NCI-H524 (cell line): ENCODE results near the gene LRRC25.
"Not testable (repeated sequence)": the region's sequence is repeated elsewhere in the genome, so short reads cannot be mapped to it uniquely, and the experiment has no call there.

Source experiments
- DNase-seq, 2 experiments: peaks; one replicate each; lab custom pipeline; 2025; lab: John Stamatoyannopoulos, UW

The LRRC25 gene

DNA sequence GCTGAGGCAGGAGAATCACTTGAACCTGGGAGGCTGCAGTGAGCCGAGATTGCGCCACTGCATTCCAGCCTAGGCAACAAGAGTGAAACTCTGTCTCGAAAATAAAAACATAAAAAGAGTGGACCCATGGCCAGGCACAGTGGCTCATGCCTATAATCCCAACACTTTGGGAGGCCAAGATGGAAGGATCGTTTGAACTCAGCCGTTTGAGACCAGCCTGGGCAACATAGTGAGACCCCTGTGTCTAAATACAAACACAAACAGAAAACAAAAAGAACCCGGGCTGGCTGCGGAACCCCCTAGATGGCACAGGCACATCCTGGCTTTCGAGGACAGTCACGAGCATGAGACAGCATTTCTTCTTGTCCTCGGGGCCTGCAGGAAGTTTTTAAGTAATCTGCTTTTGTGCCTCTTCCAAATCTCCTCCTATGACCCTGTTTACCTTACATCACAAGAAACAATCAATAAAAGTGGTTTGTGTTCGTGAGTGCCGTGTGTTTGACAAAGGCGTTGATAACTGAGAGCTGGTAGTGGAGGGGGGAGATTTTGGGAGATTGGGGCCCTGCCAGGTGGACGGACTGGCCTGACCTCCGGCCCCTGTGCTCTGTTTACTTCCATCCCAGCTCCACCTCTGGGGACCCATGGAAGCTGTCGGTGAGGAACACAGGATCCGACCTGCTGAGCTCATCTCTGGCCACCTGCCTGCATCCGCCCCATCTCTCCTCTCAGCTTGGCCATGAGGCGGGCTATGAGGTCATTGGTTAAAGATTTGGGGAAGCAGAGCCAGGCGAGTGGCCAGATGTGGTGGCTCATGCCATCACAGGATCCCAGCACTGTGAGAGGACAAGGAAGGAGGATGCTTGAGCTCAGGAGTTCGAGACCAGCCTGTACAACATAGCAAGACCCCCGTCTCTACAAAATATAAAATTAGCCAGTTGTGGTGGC is 17.3 kb downstream of the LRRC25 start:
- DNase-seq: no peak

DNA sequence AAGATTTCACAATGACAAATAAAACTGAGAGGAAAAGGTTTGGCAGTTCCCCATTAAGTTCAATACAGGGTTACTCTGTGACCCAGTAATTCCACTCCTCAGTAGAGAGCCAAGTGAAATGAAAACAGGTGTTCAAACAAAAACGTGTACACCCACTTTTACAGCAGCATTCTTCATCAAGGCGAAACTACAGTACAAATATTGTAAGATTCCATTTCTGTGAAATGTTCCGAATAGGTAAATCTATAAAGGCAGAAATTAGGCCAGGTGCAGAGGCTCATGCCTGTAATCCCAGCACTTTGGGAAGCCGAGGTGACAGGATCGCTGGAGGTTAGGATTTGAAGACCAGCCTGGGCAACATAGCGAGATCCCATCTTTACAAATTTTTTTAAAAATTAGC is 20.4 kb downstream of the LRRC25 start:
- no peak for DNase-seq

DNA sequence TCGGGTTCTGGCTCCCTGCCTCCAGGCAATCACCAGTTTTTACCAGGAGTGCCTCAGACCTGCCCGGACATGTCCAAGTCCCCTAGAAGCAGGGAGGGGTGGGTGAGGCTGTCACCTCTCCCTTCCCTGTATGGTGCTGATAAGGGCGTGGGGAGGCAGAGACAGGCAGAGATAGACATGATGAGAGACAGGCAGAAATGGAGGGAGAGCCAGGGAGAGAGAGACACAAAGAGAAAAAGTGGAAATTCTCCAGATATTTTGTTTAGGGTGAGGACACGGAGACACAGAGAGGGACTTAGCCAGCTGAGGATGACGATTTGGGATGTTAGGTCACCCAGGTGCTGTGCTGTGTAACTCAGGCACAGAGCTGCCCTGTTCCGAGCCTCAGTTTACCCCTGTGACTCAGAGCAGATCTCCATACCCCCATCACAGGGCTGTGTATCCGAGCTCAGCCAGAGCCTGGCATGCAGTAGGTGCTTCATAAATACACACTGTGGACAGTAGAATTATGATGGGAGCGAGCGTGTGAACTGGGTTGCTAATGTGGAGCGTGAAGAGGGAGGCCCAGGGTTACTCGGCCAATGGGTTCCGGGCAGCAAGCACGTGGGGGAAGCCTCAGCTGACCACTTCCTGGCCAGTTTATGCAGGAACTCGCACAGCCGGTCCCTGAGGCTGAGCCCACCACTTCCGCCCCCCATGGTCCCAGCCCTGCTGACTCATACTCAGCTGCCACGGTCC is 23.4 kb downstream of the LRRC25 start:
- peak in 1 of 2 experiments; percentile 25 for DNase-seq

DNA sequence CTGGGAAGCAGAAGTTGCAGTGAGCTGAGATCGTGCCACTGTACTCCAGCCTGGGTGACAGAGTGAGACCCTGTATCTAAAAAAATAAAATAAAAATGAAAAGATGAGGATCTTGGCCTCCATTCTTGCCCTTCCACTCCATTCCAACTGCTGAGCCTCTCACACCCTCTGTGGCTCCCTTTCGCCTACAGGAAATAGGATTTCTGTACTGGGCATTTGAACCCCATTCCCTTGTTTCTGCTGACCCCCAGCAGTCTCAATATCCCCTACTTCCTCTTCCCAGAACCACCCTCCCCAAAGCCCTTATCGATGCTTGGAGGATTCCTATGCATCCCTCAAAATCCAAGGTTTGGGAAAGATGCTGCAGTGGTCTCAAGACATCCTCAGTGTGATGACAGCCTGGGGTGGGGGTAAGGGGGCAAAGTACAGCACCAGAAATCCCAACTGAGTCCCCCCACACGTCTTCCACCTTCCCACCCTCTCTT is 24.0 kb downstream of the LRRC25 start:
- no peak for DNase-seq

DNA sequence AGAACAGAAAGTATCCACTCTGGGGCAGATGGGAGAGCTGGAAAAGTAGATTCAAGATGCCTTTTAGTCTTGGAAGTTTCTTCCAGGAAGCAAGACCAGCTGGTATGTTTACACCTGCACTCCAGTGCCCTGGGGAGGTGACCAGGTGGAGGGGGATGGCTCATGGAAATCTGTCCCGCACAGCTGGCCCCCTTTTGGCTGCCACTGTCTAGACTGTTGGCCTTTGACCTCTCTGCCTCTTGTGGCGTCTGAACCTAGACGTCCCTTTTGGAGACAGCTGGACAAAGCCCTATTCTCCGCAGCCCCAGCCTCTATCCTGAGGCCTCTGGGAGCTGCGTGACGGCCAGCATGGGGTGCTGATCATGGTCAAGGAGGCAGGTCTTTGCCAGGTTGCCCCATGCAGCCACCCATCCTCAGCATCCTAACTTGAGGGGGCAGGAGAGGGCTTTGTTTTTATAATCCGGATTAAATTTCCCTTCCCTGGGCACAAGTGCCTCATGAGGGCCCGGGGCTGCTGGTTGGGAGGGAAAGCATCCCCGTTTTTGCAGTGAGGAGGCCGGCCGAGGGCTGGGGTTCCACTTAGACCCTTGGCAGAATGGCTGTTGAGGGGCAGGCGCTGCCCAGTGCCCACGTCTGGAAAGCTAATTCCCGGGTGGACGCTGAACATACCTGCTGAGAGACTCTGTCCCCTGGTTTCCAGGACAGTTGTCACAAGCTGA is 28.8 kb downstream of the LRRC25 start:
- DNase-seq: peak; percentile 59 to 82

DNA sequence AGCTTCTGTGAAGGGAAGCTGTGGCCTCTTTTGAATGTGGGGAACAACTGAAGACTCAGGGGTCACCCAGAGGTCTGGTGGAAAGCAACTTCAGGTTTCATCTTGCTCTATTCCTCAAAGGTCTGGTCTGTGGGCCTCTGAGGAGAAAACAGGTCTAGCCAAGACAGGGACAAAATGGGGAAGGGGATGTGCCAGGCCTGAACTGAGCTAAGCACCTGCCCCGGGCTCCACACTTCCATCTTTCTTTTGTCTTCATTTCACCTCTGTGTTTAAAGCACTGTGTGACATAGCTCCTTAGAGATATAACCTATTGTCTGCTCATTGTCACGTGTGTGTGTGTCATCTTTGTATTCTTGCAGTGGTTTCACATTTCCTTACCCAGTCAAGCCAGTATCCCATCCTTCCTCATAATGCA is 31.4 kb downstream of the LRRC25 start:
- DNase-seq: no peak

DNA sequence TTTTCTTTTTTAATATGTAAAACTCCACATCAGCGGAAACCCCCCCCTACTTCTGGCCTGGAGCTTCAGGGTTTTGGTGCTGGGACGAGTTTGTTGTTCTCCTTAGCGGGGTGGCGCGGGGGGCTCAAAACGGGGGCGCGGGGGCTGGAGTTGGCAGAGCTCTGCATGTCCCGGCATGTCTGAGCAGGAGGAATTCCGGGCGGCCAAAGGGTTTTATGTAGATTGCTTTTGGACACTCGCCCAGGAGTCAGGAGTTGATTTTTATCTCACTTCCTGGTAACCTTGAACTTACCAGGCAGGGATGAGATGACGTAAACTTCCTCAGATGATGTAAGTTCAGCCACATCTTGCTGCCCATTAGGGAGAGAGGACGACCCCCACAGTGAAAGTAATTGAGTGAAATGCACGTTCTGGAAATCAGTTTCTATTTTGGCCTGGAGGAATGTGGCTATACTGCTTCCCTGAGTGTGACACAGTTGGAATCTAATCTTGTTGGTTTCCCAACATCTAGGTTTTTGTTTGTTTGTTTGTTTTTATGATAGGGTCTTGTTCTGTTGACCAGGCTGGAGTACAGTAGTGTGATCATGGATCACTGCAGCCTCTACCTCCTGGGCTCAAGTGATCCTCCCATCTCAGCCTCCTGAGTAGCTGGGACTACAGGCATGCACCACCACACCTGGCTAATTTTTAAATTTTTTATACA is 32.4 kb downstream of the LRRC25 start:
- DNase-seq: no peak

DNA sequence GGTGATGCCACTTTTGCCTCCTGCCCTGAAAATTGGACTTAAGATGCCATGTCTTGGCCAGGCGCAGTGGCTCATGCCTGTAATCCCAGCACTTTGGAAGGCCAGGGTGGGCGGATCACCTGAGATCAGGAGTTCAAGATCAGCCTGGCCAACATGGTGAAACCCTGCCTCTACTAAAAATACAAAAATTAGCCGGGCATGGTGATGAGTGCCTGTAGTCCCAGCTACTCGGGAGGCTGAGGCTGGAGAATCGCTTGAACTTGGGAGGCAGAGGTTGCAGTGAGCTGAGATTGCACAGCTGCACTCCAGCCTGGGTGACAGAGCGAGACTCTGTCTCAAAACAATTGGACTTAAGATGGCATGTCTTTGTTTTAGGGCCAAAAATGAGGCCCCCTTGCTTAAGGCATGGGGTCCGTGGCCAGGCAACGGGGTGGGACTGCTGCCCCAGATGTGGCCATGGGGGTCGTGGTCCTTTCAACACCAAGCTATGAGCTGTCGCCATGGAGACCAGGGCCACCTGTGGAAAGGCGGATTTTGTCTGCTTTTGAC is 33.1 kb downstream of the LRRC25 start:
- DNase-seq: not testable (repeated sequence)

DNA sequence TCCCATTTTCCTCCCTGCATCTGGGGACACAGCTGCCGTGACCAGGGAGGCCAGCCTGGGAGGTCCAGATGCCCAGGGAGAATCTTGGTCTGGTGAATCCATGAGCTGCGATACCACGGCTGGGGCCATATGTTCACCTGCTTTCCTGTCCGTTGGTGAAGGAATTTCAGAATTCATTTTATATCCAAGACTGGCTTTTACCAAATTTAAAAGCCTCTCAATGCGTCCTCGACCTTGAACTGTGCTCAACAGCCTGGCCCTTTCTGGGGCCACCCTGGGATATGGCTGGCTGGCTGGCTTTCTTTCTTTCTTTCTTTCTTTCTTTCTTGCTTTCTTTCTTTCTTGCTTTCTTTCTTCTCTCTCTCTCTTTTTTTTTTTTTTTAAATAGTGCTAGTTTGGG is 33.6 kb downstream of the LRRC25 start:
- DNase-seq: no peak

DNA sequence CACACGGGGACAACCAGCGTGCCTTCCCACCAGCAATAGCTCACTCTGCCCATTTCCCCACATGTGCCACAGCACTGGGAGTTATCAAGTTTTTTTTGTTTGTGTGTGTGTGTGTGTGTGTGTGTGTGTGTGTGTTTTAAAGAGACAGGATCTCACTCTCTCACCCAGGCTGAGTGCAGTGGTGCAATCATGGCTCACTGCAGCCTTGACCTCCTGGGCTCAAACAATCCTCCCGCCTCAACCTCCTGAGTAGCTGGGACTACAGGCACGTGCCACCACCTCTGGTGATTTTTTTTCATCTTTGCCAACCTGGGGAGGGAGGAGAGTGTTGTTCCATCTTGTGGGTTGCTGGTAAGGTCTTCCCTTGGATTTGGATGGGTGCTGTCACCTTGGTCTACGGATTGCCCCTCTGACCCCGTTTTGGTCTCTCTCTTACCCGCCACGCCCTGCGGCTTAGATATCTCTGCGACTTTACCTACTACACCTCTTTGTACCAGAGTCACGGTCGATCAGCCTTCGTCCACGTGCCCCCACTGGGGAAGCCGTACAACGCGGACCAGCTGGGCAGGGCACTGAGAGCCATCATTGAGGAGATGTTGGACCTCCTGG is 34.4 kb downstream of the LRRC25 start:
- DNase-seq: no peak

DNA sequence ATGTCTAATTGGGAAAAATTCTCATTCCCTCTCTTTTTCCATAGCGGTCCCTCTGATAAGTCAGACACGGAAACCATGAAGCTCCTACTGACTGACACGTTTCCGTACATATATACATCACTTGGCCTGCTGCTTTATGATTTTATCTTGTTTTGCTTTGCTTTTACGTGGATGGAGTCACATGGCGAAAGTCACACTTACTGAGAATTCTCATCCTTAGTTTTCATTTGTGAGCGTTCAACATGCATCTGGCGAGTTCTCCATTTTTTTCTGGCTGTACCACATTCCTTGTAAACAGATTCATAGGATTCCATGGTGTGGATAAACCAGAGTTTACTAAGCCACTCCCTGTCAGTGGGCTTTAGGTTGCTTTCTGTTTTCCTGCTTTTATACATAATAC is 35.8 kb downstream of the LRRC25 start:
- DNase-seq: no peak

DNA sequence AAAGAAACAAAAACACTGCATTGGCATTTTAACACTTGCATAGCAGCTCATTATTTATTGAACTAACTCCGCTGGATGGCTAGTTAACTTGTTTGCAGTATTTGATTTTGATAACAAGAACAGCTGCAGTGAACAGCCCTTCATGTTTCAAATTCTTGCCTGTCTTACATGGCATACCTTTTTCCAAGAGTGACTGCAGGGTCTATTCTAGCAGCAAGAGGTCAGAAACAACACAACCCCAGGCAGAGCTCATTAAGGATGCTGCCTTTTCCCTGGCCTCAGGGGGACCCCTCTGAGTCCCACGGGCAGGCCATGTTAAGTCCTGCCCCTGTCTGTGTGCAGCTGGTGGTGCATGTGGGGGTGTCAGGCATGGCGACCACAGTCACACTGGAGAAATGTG is 40.4 kb downstream of the LRRC25 start:
- DNase-seq: no peak

DNA sequence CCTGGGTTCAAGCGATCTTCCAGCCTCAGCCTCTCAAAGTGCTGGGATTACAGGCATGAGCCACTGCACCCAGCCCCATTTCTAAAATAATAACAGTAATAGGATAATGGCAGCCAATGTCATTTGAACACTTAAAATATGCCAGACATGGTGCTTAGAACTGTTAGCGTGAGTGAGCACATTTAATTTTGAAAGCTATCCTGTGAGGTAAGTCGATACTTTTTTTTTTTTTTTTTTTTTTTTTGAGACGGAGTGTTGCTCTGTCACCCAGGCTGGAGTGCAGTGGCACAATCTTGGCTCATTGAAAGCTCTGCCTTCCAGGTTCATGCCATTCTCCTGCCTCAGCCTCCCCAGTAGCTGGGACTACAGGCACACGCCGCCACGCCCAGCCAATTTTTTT is 42.7 kb downstream of the LRRC25 start:
- DNase-seq: not testable (repeated sequence)

DNA sequence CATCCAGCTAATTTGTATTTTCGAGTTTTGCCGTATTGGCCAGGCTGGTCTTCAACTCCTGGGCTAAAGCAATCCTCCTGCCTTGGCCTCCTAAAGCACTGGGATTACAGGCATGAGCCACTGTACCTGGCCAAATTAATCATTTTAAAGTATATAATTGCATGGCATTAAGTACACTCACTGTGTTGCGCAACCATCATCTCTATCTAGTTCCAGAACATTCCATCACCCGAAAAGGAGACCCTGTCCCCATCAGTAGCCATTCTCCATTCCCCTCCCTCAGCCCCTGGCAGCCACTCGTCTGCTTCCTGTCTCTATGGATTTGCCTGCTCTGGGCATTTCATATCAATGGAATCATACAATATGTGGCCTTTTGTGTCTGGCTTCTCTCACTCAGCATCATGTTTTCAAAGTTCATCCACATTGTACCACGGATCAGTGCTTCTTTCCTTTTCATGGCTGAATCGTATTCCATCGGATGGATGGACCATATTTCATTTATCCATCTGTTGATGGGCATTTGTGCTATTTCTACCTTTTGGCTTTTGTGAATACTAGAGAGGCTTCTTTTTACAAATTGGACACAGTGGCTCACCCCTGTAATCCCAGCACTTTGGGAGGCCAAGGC is 43.9 kb downstream of the LRRC25 start:
- no peak for DNase-seq

DNA sequence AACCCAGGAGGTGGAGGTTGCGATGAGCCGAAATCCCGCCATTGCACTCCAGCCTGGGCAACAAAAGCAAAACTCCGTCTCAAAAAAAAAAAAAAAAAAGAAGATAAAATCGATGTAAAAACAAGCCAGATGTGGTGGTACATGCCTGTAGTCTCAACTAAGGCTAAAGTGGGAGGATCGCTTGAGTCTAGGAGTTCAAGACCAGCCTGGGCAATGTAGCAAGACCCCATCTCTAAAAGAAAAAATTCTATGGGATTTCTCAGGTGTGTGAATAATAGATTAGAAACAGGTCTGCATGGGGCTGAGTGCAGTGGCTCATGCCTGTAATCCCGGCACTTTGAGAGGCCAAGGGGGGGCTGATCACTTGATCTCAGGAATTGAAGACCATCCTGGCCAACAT is 45.9 kb downstream of the LRRC25 start:
- no peak for DNase-seq

DNA sequence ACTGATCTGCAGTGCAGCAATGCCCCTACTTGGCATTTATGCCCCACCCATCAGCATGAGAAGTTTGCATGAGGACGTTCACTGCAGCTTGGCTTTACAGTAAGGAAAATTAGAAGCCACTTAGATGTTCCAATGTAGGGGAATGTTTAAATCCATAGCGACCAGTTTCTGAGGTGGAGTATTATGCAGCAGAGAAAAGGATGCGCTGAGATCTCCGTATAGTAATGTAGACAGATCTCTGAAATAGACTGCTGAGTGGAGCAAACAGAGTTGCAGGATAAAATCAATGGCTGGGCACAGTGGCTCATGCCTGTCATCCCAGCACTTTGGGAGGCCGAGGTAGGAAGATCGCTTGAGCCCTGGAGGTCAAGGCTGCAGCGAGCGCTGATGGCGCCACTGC is 46.9 kb downstream of the LRRC25 start:
- no peak for DNase-seq

DNA sequence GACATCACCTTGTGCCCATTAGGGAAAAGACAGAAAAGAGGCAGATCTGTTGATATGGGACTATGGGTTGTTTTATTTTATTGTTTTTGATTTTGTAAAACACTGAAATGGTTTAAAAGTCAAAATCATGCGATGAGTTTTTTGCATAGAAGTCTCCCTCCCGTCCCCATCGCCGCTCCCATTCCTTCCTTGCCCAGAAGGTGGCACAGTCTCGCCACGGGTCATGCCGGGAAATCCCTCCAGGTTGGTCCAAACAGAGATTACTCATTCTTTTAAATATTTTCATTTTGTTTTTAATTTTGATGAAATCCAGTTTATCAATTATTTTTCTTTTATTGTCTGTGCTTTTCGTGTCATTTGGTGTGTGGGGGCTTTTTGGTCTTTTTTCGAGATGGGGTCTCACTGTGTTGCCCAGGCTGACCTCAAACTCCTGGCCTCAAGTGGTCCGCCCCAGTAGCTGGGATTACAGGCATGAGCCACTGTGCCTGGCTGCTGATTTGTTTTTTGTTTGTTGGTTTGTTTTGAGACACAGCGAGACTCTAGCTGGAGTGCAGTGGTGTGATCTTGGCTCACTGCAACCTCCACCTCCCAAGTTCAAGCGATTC is 47.8 kb downstream of the LRRC25 start:
- peak in 1 of 2 experiments; percentile 40 for DNase-seq

DNA sequence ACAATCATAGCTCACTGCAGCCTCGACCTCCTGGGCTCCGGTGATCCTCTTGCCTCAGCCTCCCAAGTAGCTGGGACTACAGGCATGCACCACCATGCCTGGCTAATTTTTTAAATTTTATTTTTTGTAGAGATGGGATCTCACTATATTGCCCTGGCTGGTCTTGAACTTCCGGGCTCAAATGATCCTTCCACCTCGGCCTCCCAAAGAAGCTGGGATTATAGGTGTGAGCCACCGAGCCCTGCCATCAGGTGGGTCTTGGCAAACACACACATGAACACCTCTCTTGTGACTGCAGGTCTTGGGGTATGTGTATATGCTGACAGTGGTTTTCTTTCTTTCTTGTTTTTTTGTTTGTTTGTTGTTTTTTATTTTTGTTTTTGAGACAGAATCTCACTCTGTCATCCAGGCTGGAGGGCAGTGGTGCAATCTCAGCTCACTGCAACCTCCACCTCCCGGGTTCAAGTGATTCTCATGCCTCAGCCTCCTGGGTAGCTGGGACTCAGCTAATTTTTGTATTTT is 48.5 kb downstream of the LRRC25 start:
- not testable (repeated sequence) for DNase-seq

DNA sequence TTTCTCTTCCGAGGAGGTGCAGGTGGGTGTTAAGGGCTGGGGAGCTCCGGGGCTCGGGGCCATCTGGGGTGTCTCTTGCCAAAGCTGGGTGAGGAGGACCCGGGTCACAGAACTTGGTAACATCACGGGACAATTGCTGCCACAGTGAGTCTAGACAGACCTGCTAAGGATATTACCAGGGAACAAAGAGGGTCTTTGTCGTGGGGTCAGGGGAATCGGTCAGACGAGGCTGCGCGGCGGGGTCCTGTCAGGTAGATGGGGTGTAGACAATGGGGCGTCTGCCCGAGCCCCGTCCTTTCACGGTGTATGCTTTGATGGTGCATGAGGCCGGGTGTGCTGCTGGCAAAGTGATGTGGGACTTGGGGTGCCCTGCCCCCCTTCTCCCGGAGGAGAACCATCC is 49.3 kb downstream of the LRRC25 start:
- no peak for DNase-seq

DNA sequence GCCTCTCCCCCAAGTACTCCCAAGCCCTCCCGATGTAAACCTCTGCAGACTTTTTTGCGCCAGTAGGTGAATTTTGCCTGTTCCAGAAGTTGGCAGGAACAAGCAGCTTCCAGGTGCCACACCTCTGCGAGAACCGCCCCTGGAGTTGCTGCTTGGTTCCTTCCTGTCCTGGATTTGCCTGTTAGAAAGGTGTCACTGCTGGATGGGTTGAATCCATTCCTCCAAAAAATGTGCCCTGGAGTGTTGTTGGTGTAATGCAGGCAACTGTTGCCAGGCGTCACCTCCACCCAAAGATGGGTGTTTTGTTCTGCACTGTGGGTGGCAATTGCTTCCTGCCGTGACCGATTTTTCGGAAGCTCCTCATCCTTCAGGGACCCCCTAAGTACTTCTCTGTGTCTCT is 51.3 kb downstream of the LRRC25 start:
- DNase-seq: no peak
